HG03558 (cell line): Measurements from ENCODE around the gene RPL29.
"Not testable (repeated sequence)": the region's sequence is repeated elsewhere in the genome, so short reads cannot be mapped to it uniquely, and the experiment has no call there.

Experiments
- ATAC-seq: cut with Tn5 transposase; IDR thresholded peaks from one replicate; pipeline ENCODE4 v1.9.1; 2021; ENCODE audit warnings: moderate number of reproducible peaks; ENCODE audit not compliant: unreplicated experiment; ENCODE audit errors: extremely low read depth

The RPL29 gene

DNA sequence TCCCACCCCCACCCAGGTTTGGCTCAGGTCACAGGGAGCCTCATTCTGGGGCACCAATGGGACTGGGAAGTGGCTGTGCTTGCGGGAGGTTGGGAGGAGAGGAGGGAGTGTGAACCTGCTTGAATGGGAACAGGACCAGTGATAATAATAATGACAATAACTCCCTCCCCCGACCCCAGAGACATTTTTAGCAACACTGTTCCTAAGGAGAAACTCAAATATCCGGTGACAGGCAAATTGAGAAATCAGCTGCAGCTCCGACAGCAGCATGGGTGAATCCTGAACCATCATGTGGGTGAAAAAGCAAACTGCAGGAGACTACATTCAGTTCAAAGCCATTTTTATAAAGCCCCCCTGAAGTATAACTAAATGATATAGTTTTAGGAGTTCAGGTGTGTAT, 11.6 kb upstream of the RPL29 start:
- ATAC-seq: no peak

DNA sequence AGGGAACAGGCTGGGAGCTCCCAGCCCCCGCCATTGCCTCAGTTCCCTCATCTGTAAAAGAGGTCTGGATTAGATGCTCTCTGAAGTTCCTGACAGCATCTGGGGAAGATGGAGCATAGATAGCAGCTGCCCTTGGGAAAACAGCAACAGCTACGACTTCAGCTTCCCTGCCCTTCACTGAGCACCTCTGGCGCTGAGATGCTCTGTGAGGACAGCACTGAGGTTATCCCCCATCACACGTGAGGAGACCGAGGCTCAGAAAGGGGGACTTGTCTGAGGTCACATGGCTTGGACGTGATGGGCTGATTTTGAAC, 11.1 kb upstream of the RPL29 start:
- ATAC-seq: no peak

DNA sequence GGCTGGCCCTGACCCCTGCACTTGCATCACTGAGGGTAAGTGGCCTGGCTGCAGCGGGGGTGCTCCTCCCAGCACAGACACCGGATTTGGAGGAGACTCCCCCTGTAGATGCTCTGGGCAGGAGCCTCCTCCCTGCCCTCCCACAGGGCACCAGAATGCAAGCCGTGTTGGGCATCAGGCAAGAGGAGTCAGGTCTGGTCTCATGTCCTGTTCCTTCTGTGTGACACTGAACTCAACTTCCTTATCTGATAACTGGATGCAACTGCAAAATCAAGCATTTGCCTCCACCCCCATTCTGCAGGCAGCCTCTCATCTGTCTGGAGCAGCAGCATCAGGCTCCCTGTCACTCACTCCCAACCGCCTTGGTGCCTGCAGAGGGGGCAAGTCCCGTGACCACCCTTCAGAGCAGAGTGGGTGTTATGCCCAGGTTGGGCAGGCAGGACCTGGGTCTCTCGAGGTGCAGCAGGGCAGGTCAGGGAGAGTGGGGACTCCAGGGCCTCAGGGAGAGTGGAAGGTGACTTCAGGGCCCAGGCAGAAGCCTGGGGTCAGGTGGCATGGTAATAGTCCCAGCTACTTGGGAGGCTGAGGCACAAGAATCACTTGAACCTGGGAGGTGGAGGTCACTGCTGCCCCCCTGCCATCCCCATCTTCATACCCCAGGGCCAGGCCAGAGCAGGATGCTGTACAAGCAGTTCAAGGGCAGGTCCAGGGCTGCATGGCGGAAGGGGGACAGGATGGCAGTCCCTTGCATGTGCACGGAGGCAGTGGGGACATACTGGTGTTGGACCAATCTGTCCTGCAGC, 10.5 kb upstream of the RPL29 start:
- ATAC-seq: no peak

DNA sequence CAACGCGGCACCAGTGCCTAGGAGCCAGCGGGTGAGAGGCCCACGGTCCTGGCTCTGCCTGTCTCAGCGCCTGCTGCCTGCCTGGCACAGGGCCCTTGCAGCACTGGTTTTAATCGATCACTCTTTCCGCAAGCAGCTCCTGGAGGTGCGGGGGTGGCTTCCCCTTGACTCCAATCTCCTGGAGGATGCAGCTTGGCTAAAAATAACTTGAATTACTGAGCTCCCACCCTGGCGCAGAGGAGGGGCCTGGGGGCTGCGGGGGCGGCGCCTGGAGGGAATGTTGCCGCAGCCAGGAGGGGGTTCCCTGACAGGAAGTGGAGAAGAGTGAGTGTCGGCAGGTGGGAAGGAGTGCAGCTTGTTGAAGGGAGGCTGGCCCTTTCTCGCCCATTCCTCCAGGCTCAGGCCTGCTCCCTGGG, 9.9 kb upstream of the RPL29 start:
- ATAC-seq: no peak

DNA sequence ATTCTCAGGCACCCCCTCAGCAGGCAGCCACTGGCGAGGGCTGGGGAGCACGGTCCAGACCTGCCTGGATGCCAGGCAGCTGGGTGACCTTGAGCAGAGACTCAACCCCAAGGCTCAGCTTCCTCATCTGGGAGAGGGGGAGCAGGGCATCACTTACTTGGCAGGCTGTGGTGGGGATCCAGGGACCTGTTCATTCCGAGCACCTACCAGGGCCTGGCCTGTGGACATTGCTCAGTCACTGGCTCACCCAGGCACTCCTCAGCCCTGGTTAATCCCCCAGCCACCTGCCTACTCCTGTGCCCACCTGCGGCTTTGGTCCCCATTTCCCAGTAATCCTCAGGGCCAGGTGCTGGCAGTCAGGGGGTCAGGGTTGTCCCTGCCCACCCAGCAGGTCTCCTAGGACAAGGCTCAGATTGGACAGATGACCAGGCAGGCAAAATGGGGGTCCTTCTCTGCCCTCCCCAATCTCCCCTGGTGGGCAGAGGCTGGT, 9.3 kb upstream of the RPL29 start:
- ATAC-seq: no peak

DNA sequence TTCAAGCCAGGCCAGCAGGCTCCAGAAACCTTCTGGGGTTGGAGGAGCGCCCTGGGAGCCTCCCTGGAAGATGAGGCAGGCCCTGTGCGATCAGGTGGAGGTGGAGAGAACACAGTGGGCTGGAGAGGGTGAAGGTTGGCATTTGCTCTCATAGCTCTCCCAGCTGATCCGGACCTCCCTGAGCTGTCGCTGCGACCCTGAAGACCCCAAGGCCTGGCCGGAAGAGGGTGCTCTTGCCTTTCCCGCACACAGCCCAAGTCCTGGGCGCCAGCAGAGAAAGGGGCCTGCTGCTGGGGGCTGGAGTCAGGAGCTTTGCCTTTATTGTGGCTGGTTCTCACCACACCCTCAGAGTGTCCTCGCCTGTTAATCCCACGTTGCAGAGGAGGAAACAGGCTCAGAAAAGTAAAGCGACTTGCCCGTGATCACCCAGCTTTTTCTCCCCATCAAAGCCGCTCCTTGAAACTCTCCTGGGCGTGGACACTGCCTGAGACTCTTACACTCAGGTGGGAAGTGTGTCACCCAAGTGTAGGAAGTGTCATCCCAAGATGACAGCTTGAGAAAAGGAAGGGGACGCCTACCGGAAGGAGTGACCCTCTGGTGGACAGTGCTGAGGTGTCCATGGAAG, 8.6 kb upstream of the RPL29 start:
- no peak for ATAC-seq

DNA sequence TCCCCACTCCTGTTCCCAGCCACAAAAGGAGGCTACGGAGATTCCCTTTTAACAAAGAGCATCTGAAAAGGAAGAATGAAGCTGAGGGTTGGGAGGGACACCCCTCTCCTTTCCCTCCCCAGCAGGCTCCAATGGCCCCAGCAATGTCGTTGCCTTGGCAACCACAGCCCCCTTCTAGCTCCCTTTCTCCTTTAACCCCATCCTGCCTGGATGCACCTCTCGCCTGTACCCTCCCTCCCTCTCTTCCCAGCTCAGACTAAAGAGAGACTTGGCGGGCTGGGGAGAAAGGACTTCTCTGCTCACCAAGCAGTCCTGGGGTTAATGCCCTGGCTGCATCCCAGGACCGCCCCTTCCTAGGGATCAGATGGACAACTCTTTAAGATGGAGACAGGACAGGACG, 7.1 kb upstream of the RPL29 start:
- ATAC-seq: no peak

DNA sequence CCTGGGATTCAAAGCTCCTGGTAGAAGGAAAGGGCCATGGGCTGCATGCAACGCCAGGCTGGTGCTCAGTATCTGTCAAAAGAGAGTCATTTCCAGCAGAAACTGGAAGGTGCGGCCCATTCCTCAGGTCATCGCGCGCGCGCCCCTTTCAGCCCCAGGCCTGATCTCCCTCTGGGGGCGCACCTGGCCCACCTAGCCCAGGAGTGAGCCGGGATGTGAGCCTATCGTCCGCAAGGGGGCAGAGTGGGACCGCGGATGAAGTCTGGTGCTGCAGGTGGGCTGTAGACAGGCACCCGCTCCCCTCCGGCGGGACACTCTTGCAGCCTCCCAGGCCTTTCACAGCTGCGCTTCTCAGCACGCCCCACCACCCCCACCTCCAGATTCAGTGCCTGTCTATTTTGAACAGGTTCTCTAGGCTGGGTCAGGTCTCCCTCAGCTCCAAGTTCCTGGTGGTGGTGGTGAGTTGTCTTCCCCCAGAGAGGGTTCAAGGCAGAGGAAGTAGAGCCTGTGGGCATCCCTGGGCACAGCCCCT, 5.8 kb upstream of the RPL29 start:
- no peak for ATAC-seq

DNA sequence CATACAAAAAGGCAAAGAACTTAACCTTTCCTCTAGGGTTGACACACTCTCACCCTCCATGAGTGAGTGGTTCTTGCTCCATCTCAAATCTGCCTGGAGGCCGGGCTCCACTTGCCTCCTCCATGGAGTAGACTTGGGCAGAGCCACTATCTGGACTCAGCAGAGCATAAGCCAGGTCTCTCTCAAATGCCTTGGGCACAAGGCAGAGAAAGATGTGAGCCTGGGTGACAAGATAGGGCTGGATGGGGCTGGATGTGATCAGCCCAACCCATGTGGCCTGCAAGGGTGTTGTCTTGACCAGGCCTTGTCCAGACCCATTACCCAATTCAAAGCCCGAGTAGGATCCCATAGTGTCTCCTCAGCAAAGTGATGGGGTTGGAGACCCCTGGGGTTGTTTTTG, 4.2 kb upstream of the RPL29 start:
- ATAC-seq: no peak

DNA sequence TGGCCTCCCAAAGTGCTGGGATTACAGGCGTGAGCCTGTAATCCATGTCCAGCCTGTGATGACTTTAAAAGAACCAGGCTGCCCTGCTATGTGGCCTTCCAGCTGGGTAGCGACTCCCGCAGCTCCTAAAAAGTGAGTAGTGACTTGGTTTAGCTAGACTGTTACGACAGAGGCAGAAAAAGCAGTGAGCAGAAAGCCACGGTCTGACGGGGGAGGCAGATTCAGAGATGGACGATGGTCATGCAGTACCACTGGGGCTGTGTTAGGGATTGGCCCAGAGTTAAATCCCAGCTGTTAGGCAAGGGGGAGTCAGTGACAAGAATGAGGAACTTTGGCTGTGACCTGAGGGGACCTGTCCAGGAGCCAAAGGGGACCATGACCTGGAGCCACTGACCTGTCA, 3.1 kb upstream of the RPL29 start:
- no peak for ATAC-seq

DNA sequence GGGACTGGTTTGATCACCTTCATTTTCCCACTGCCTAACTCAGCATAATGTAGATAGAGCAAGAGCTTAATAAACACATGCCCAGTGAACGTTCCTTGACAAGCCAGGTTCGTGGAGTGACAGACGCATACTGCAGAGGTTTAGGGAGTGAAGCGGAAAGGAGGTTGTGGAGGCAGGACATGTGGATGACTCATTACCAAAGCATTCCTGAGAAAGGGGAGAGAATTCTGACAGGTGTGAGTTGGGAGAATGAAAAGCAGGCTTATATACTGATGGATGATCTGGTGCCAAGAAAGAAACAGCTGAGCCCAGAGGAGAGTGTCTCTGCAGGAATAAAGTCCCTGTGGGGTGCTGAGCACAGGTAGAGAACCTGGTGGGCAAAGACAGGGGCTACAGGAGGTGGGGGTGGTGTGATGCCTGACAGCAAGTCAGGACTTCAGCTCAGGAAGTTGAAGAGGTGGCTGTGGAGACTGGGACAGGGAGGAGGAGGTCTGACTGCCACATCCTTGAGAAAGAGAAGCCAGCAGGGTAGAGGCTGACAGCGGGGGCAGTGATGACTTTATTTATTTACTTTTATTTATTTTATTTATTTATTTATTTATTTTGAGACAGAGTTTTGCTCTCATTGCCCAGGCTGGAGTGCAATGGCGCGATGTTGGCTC, 2.4 kb upstream of the RPL29 start:
- no peak for ATAC-seq

DNA sequence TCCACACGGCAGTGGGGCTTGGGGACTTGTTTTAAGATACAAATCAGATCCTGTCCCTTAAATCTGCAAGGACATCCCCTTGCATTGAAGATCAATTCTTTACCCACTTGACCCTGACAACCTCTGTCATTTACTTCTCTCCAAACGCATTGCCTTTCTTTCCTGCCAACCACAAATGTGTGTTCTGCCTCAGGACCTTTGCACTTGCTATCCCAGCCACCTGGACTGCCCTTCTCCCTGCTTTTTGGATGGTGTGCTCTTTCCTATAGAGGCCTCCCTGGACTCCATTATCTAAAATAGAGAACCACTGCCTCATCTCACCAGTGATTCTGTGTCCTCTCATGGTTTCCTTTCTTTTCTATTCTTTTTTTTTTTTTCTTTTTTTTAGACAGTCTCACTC, 1.5 kb upstream of the RPL29 start:
- no peak for ATAC-seq

DNA sequence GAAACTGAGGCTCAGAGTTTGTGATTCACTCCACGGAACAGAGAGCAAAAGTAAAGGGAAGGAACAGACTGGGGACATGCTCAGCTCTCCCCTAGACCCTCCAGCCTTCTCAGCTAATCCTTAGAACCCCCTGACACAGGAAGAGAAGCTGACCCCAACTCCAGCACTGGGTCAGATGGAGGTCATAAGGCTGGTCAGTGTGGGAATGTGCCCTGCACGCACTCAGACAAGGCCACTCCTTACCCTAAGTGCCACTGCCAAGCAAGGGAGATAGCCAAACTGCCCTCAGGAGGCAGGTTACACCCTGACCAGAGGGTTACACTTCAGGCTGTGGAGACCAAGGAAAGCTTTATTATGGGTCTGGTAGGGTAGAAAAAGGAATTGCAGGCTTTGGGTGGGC, 1.2 kb downstream of the RPL29 start:
- no peak for ATAC-seq

DNA sequence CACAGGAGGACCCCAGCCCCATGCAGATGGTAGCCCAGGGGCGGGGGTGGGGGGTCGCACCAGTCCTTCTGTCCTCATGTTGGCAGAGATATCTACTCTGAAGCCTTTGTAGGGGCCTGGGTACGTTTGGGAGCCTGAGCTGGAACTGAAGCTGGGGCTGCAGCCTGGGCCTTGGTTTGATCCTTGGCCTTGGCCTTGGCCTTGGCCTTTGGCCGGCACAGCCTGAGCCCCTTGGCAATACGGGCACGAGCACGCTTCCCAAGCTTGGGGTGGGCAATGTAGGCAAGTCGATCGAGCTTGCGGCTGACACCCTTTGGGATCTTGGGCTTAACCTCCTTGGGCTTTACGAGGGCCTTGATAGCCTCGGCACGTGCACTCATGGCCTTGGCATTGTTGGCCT, 2.0 kb downstream of the RPL29 start:
- ATAC-seq: not testable (repeated sequence)

DNA sequence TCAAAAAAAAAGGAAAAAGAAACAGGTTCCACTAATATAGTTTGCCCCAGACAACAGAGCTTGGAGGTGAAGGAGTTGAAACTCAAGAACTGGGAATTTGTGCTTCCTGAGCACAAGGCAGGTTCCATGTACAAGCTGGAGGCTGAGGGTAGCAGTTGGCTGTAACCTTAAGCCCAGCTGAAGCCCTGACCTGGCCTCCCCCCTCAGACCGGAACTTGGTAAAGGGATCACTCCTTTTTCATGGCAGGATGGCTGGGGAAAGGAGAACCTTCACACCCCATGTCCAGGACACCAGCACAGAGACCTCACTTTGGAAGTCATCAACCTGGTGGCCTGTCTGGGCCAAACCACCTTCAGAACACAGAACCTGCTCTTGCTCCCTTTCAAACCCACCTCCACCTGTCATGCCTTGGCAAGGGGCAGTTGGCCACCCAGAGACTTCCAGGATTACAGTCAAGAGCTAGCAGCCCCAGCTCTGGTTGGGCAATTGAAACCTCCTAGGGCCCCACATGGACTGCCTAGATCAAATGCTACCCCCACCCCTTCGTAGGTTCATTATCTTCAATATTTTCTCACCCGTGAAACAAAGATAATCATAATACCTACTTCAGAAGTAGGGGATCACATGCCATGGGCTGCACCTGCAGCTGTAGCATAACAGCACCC, 3.5 kb downstream of the RPL29 start:
- ATAC-seq: no peak

DNA sequence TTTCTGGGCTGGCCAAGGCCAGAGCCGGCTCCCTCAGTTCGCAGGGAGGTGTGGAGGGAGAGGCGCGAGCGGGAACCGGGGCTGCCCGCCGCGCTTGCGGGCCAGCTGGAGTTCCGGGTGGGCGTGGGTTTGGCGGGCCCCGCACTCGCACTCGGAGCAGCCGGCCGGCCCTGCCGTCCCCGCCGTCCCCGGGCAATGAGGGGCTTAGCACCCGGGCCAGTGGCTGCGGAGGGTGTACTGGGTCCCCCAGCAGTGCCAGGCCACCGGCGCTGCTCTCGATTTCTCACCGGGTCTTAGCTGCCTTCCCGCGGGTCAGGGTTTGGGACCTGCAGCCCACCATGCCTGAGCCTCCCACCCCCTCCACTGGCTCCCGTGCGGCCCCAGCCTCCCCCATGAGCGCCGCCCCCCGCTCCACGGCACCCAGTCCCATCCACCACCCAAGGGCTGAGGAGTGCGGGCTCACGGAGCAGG, 5.2 kb downstream of the RPL29 start:
- ATAC-seq: not testable (repeated sequence)

DNA sequence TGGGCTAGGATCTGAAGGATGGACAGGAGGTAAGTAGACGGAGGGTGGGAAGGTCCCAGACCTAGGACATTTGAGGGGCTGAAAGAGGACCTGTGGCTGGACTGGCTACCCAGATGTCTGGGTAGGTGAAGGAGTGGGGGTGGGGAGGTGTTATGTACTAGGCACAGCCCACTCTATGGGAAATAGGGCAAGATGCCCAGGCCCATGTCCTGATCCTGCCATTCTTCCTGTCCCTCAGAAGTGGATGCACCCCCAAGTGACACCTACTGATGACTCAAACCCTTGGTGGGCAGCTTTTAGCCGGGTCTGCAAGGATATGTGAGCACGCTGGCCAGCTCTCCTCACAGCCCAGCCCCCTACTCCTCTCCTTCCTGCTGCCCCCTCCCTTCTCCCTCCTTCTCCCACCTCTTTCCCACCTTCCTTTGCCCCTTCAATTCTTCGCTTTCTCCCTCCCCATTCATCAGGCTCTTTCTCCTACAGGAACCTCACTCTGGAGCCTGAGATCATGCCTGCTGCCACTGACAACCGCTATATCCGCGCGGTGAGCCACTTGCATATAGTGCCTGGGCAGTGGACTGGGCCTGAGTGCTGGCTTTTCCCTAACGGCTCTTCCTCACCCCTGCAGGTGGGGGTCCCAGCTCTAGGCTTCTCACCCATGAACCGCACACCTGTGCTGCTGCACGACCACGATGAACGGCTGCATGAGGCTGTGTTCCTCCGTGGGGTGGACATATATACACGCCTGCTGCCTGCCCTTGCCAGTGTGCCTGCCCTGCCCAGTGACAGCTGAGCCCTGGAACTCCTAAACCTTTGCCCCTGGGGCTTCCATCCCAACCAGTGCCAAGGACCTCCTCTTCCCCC, 7.2 kb downstream of the RPL29 start:
- ATAC-seq: no peak

DNA sequence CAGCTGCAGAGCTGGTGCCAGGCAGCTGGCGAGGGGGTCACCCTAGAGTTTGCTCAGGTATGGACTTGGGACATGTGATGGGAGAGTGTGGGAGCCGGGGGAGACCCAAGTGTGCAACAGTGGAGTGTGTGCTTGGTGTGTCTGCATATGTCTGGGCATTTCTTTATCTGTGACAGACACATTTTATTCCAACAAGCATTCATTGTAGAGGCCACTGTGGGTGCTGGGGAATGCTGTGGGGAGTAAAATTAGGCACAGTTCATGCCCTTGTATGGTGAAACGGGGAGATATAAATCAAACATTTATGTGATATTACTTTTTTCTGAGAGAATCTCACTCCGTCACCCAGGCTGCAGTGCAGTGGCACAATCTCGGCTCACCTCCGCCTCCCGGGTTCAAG, 8.1 kb downstream of the RPL29 start:
- no peak for ATAC-seq

DNA sequence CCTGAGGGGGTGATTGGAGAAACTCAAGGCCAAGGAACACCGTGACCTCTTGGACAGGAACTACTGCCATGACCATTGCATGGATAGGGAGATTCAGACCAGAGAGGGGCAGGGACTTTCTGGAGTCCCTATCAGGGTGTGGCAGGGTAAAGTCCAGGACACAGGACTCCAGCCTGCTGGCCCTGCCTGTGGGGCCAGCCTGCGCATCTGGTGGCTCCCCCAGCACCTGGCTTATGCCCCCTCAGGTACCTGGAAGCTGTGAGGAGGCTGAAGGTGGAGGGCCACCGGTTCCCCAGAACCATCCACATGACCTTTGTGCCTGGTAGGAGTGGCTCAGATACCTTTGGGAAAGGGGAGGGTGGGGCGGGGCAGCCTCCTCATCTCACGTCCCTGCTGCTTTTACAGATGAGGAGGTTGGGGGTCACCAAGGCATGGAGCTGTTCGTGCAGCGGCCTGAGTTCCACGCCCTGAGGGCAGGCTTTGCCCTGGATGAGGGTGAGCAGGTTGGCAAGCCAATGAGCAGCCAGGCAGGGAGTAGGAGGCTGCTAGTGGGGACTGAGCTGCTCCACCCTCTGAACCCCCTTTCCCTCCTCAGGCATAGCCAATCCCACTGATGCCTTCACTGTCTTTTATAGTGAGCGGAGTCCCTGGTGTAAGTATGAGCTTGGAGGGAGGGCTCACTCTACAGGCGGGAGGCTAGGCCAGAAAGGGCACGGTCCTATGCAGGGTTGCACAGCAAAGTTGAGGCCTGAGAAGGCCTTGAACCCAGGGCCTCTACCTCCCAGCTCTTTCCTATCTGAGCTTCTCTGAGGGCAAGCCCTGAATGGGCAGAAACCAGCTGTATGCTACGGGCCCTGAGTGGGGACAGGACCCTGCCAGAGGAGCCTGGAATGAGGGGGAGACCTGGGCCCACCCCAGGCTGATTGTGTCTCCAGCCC, 9.4 kb downstream of the RPL29 start:
- ATAC-seq: no peak
